Mammary epithelial cell (primary cell): ENCODE data around the gene FAM114A1.

Experiments used
- CTCF ChIP-seq, 2 donors: IDR thresholded peaks in 1 of 2; conservative IDR thresholded peaks in 1 of 2; 2 replicates each; pipeline ENCODE4 v1.5.1; 2011 to 2012; ENCODE audit warnings: inconsistent platforms in 2 of 2, low read length in 2 of 2, mild to moderate bottlenecking in 2 of 2, control low read depth in 1 of 2, low read depth in 1 of 2; ENCODE audit not compliant: insufficient read depth in 1 of 2; ENCODE audit errors: extremely low read depth in 1 of 2
- EZH2 ChIP-seq: IDR thresholded peaks from 2 replicates; pipeline ENCODE4 v1.6.1; 2012; ENCODE audit warnings: low read length, inconsistent platforms, borderline replicate concordance

GRCh38 chr4:38921151-38921550 lies 53.5 kb downstream of the FAM114A1 start:
- TF ChIP-seq CTCF (conservative IDR thresholded peaks at IDR 0.05 in 1 of 2, IDR thresholded peaks at IDR 0.05 in 1 of 2; ENCODE audit: extremely low read depth in 1 of 2, insufficient read depth in 1 of 2, low read depth in 1 of 2, low read length in 2 of 2) (no peak), EZH2 (no peak)
